ENCODE measurements around the gene TTC38. TPM values are rescaled to one million over a fixed set of nuclear protein-coding genes. Genes with fewer than 3 reads are reported as not detected.

The TTC38 gene
- total RNA-seq, 1 experiment from 2014 or later, result 31.5 TPM

DNA sequence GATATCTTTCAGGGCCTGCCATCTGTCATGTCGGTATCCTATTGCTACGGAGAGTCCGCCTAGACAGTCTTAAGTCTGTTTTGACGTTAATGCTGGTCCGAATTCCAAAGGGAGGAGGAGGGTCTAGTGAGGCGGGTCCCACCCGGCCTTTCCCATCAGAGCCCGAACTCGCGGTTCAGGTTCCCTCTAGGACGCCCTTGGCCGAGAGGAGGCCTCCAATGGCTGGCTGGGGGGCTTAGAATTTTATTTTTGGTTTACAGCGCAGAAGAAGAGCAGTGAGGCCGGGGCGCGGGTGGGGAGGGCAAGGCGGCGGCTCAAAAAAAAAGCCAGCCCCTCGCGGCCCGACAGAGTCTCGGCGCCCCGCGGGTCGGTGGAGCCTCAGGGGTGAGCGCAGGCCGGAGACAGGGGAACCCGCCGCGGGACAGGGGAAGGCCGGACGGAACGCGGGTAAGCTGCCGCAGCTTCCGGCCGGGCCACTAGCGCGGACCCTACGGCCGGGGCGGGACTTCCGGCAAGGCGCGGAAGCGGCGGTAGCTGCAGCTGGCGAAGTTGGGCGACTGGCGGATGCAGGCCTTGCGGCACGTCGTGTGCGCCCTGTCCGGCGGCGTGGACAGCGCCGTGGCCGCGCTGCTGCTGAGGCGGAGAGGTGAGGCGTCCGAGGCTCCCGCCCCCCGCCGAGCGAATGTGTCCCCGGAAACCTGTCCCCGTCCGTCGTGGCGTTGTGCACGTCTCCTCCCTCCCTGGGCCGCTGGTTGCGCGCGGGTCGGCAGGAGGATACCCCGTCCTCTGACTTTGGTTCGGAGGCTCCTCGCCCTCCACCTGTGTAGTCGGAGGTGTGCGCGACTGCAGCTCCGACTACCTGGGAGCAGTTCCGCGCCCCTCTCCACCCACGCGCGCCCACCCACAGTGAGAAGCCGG, 67.7 kb downstream of the TTC38 start, which contains the start of gene TRMU:
TSS of gene TRMU (plus strand) at position 514 of the 918 bp plus-strand sequence. CDS start at position 565, 51 bp downstream.
- H2BK5ac ChIP-seq (ENCODE audit: insufficient read length, low read length), result no peak within 1 kb of the TSS
- peak; percentile 85 for DNase-seq
- no peak within 1 kb of the TSS for H4K8ac ChIP-seq (replicated peaks; ENCODE audit: insufficient read length, low read depth, low read length)
- Mint-ChIP-seq H3K4me1 (peaks cover 15 to 23% of the 10 kb centered on the region in 2 experiments), H3K27me3 (ENCODE audit: low read depth) (no peaks in the 10 kb centered on the region), H3K4me3 (peak within 1 kb of the TSS; percentile 96 to 98), H3K27ac (peak within 1 kb of the TSS; percentile 91 to 98 (median 96)), H3K36me3 (ENCODE audit: insufficient read depth in 1 of 3, low read depth in 3 of 3) (peaks cover 32 to 67% (median 41%) of the 10 kb centered on the region in 3 experiments), H3K9me3 (no peaks in the 10 kb centered on the region; a peak in 2 of 5 replicates)
- H4K5ac ChIP-seq (ENCODE audit: insufficient read length, low read depth, low read length), result no peak within 1 kb of the TSS
- no peak within 1 kb of the TSS for H2BK15ac ChIP-seq (ENCODE audit: low read depth, low read length)
- no peak within 1 kb of the TSS for H2AFZ ChIP-seq (ENCODE audit: low read length)
- H3K4me1 ChIP-seq (ENCODE audit: insufficient read depth, low read length), result no peaks in the 10 kb centered on the region; the same call in 1 of the 2 replicates
- TF ChIP-seq, protein P1, sequence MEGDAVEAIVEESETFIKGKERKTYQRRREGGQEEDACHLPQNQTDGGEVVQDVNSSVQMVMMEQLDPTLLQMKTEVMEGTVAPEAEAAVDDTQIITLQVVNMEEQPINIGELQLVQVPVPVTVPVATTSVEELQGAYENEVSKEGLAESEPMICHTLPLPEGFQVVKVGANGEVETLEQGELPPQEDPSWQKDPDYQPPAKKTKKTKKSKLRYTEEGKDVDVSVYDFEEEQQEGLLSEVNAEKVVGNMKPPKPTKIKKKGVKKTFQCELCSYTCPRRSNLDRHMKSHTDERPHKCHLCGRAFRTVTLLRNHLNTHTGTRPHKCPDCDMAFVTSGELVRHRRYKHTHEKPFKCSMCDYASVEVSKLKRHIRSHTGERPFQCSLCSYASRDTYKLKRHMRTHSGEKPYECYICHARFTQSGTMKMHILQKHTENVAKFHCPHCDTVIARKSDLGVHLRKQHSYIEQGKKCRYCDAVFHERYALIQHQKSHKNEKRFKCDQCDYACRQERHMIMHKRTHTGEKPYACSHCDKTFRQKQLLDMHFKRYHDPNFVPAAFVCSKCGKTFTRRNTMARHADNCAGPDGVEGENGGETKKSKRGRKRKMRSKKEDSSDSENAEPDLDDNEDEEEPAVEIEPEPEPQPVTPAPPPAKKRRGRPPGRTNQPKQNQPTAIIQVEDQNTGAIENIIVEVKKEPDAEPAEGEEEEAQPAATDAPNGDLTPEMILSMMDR (conservative IDR thresholded peaks at IDR 0.05), result no peak
- H2BK120ac ChIP-seq (ENCODE audit: low read depth, low read length, poor library complexity, severe bottlenecking), result no peak within 1 kb of the TSS
- no peak within 1 kb of the TSS for H3T11ph ChIP-seq (ENCODE audit: low read length)
- H3K9me3 ChIP-seq (ENCODE audit: control insufficient read depth, low read depth, low read length), result no peaks in the 10 kb centered on the region
- H2BK12ac ChIP-seq (ENCODE audit: insufficient read length, low read depth, low read length), result no peak within 1 kb of the TSS
- no peaks in the 10 kb centered on the region for H3K27me3 ChIP-seq (ENCODE audit: insufficient read depth, low read length)
- no peak within 1 kb of the TSS for H3K4ac ChIP-seq (ENCODE audit: low read depth, low read length)
- H3K79me2 ChIP-seq (ENCODE audit: insufficient read depth, low read length), result peaks cover 3% of the 10 kb centered on the region; the same call in 1 of the 2 replicates
- peak within 1 kb of the TSS; percentile 3 for H3K18ac ChIP-seq (ENCODE audit: insufficient read length, low read depth, low read length)
- H3K4me2 ChIP-seq (ENCODE audit: insufficient read depth, insufficient read length, low read length), result peak within 1 kb of the TSS; percentile 82
- no peak within 1 kb of the TSS for H2AK5ac ChIP-seq (ENCODE audit: insufficient read length, low read length)
- no CpG with 5 or more reads among the region's 93 CpGs for WGBS (ENCODE audit: extremely low coverage, insufficient read length, low lambda C conversion rate)
- H3K14ac ChIP-seq (ENCODE audit: insufficient read depth, low read length), result no peak within 1 kb of the TSS; the same call in 1 of the 2 replicates
- peaks cover 5% of the 10 kb centered on the region for H3K79me1 ChIP-seq (ENCODE audit: insufficient read depth, low read depth, low read length, poor library complexity, severe bottlenecking)
- no peak within 1 kb of the TSS for H3K27ac ChIP-seq (ENCODE audit: insufficient read length, low read depth, low read length)
- peaks cover 11% of the 10 kb centered on the region for H3K23me2 ChIP-seq (ENCODE audit: insufficient read length, low read depth, low read length, poor library complexity, severe bottlenecking)
- H4K91ac ChIP-seq (ENCODE audit: insufficient read length, low read depth, low read length), result no peak within 1 kb of the TSS
- H3K9ac ChIP-seq (ENCODE audit: extremely low read depth, insufficient read length, low read length), result peak within 1 kb of the TSS; percentile 33
- no peak within 1 kb of the TSS for H3K56ac ChIP-seq (ENCODE audit: insufficient read length, low read depth, low read length)
- no peaks in the 10 kb centered on the region for H4K20me1 ChIP-seq (ENCODE audit: control insufficient read depth, insufficient read depth, insufficient read length)
- no peak within 1 kb of the TSS for H3K23ac ChIP-seq (ENCODE audit: insufficient read length, low read depth, low read length)
- no peak within 1 kb of the TSS for H2BK20ac ChIP-seq (ENCODE audit: low read depth, low read length, poor library complexity, severe bottlenecking)

All from H9 (cell line).